ENCODE data around the gene DHX29. TPM values are rescaled to one million over a fixed set of nuclear protein-coding genes. Genes with fewer than 3 reads are reported as not detected.
A peak's percentile ranks its signal among the peaks of the same experiment; 100 is the strongest.

Gene DHX29
- total RNA-seq, 3 donors from 2014 or later = 18.3 to 24.7 (median 18.6) TPM

DNA sequence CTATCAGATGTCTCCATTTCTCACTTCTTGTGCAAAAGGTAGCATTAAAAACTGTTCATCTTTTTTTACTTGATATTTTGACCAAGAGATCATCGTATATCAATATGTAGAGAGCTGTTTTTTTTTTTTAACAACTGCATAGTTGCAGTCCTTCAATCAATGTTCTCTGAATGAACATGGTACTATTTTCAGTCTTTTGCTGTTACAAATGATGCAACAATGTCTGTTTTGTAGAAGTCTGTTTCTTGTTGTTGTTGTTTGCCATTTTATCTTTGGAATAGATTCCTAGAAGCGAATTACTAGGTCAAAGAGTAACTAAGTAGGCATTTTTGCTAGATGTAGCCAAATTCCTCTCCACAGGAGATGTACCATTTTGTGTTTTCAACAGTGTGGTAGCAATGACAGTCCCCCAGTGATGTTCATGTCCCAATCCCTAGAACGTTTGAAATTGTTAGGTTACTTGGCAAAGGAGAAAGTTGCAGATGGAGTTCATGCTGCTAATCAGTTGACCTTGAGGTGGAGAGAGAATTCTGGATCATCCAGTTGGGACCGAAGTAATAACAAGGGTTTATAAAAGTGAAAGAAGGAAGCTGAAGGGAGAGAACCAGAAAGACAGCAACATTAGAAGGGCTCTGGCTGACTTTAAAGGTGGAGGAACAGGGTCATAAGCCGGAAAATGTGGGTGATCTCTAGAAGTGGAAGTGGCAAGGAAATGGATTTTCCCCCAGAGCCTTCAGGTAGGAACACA, 6.5 kb upstream of the DHX29 start:
- TF ChIP-seq, protein P1, sequence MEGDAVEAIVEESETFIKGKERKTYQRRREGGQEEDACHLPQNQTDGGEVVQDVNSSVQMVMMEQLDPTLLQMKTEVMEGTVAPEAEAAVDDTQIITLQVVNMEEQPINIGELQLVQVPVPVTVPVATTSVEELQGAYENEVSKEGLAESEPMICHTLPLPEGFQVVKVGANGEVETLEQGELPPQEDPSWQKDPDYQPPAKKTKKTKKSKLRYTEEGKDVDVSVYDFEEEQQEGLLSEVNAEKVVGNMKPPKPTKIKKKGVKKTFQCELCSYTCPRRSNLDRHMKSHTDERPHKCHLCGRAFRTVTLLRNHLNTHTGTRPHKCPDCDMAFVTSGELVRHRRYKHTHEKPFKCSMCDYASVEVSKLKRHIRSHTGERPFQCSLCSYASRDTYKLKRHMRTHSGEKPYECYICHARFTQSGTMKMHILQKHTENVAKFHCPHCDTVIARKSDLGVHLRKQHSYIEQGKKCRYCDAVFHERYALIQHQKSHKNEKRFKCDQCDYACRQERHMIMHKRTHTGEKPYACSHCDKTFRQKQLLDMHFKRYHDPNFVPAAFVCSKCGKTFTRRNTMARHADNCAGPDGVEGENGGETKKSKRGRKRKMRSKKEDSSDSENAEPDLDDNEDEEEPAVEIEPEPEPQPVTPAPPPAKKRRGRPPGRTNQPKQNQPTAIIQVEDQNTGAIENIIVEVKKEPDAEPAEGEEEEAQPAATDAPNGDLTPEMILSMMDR (IDR thresholded peaks at IDR 0.05) = no peak
- no peak overlapping the region for H3K4me3 ChIP-seq
- H3K9me3 ChIP-seq = no peaks in the 10 kb centered on the region
- H3K36me3 ChIP-seq (ENCODE audit: low read depth) = no peaks in the 10 kb centered on the region
- intact Hi-C loops (cut with DNase I, micrococcal nuclease) = no loop called here
- ATAC-seq (peak; percentile 42), DNase-seq (no peak)
- peaks cover 11% of the 10 kb centered on the region for H3K4me1 ChIP-seq (ENCODE audit: low read depth)

DNA sequence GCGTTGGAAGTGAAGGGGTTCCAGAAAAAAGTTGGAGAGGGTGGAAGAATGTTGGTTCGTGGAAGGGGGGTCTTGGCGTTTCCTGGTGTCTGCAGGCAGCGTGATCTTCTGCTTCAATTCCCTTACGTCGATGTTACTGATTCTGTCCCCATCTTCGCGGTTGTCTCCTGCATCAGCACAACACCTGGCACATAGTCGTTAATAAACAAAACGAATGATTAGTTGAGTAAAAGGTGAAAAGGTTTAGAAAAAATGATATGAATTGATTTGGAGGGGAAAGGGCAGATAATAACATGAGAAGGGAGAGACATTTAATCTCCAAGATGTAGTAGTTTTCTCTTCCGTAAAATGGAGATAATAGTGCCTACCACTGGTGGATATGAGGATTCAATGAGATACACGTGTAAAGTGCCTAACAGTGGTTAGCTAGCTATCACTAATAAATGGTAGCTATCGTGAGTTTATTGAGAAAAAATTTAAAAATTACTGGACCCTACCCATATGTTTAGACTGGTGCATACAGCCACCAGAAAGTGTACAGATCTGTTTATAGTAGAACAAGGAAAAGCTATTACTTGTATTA, 851 bp upstream of the DHX29 start:
- intact Hi-C loops (cut with DNase I, micrococcal nuclease) = no loop called here
- ATAC-seq (peak; percentile 16), DNase-seq (peak in 2 of 3 donors; percentile 30 to 46)
- Histone ChIP-seq H3K36me3 (ENCODE audit: low read depth) (no peaks in the 10 kb centered on the region), H3K4me1 (ENCODE audit: low read depth) (peaks cover 37% of the 10 kb centered on the region), H3K9me3 (no peaks in the 10 kb centered on the region), H3K4me3 (peak overlapping the region; percentile 65)
- TF ChIP-seq, protein P1 (IDR thresholded peaks at IDR 0.05) = no peak

GRCh38 chr5:55306641-55307382, 682 bp downstream of the DHX29 start:
- ATAC-seq = peak; percentile 8
- intact Hi-C loops (cut with DNase I, micrococcal nuclease) = no loop called here
- Histone ChIP-seq H3K4me3 (peak overlapping the region; percentile 65), H3K4me1 (ENCODE audit: low read depth) (peaks cover 42% of the 10 kb centered on the region), H3K9me3 (no peaks in the 10 kb centered on the region), H3K36me3 (ENCODE audit: low read depth) (no peaks in the 10 kb centered on the region)
- DNase-seq = peak in 1 of 3 donors; percentile 4
- TF ChIP-seq, protein P1 (IDR thresholded peaks at IDR 0.05) = no peak

DNA sequence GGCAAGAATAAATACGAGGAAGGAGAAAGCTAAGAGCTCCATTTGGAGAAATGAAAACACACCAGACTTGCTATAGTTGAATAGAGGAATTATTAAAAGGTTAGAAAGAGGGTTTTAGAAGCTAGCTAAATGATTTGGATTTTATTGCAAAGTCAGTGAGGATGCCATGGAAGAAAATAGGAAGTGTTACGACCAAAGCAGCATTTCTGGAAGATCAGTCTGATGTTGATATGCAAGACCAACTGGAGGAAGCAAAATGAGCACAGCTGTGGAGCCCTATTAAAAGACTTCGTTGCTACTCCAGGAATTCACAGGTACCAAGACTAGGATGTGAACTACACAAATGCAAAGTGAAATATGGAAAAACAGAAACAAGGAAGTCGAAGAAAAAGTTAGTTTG, 2.1 kb downstream of the DHX29 start:
- Histone ChIP-seq H3K9me3 (peaks cover 6% of the 10 kb centered on the region), H3K36me3 (ENCODE audit: low read depth) (no peaks in the 10 kb centered on the region), H3K4me3 (no peak overlapping the region), H3K4me1 (ENCODE audit: low read depth) (peaks cover 42% of the 10 kb centered on the region)
- DNase-seq (no peak), ATAC-seq (no peak)
- intact Hi-C loops (cut with DNase I, micrococcal nuclease) = no loop called here
- TF ChIP-seq, protein P1 (IDR thresholded peaks at IDR 0.05) = no peak

DNA sequence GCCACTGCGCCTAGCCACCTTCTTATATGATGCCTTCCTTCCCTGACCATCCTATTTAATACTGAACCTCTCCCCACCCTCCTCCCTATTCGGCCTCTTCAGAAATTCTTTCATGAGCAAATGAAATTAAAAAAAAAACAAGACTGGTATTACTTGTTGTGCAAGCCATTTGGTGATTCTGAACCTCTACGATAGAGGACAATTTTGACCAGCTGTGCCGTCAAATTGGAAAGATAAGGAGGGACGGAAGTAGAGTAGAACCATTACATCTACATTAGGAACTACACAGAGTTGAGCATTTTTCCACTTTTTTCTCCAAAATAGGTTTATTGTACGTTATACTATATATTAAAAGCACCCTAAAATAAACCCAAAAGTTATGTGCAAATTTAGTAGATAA, 2.9 kb downstream of the DHX29 start:
- intact Hi-C loops (cut with DNase I, micrococcal nuclease) = no loop called here
- Histone ChIP-seq H3K36me3 (ENCODE audit: low read depth) (no peaks in the 10 kb centered on the region), H3K4me3 (no peak overlapping the region), H3K9me3 (peaks cover 6% of the 10 kb centered on the region), H3K4me1 (ENCODE audit: low read depth) (peaks cover 34% of the 10 kb centered on the region)
- ATAC-seq (no peak), DNase-seq (no peak)
- TF ChIP-seq, protein P1 (IDR thresholded peaks at IDR 0.05) = no peak
